GM18873 (cell line): ENCODE results near the gene GOLGA7B.

Experiments
- ATAC-seq: cut with Tn5 transposase; IDR thresholded peaks from one replicate; pipeline ENCODE4 v1.9.1; 2021; ENCODE audit warnings: mild to moderate bottlenecking, moderate library complexity, moderate number of reproducible peaks; ENCODE audit not compliant: unreplicated experiment, low FRiP score

GOLGA7B gene

DNA sequence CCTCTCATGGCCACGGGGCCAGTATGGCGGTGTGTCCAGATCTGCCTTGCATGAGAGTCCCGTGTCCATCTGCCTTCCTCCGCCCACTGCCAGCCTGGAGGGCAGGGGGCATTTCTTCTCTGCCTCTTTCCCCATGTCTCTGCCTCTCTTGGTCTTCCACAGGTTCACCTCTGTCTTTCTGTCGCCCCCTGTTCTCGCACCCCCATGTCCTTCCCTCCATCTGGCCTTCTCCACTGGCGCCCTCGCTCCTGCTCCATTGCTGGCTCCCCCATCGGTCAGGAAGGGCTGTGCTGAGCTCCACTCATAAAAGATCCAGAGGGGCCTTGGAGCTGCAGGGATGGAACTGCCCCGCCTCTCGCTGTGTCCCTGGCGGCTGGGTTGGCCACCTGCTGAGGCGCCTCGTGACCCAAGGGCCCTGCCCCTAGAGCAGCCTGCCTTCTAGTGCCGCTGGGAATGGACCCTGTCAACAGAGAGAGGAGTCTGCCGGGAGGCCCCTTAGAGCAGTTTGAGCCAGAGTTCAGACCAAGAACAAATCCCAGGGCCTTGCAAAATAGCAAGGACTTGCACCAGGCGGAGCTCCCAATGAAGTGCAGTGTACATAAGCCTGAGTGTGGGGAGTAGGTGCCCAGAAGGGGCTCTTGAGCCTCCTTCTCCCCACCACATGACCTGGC lies 42.0 kb downstream of the GOLGA7B start:
- ATAC-seq: no peak

DNA sequence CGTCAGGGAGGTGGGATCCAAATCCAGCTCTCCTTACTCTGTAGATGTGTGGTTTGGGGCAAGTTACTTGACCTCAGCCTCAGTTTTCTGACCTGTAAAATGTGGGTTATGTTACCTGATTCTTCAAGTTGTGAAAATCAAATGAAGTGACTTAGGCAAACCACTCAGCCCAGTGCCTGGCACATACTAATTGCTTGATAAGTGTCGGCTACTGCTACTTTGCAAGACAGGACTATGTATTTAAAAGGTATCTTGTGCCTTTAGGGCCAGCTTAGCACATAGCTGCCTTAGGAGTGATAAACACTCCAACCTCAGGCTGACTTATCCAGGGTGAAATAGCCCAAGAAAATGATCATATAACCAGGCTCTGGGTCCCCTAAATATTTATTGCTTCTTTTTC lies 42.9 kb downstream of the GOLGA7B start:
- no peak for ATAC-seq

DNA sequence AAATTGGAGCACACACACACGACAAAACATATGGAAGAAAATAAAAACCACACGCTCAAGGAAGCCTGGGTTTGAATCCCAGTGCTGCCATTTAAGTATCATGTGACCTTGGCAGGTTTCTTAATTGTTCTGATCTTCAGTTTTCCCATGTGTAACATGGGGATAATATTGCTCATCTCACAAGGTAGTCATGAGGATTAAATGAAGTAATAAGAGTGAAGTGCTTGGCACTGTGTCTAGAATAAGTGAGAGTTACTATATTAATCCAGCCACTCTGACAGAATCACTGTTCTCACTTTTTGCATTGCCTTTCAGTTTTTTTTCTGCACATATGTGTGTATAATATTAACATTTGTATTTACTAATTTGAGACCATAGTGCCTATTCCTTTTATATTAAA lies 43.3 kb downstream of the GOLGA7B start:
- no peak for ATAC-seq

- no peak for ATAC-seq
These were observed 44.4 kb downstream of the GOLGA7B start for GRCh38 chr10:97894092-97894491.

- no peak for ATAC-seq
These were observed 45.4 kb downstream of the GOLGA7B start for GRCh38 chr10:97895084-97895483.

GRCh38 chr10:97895915-97896314 lies 46.3 kb downstream of the GOLGA7B start:
- no peak for ATAC-seq

DNA sequence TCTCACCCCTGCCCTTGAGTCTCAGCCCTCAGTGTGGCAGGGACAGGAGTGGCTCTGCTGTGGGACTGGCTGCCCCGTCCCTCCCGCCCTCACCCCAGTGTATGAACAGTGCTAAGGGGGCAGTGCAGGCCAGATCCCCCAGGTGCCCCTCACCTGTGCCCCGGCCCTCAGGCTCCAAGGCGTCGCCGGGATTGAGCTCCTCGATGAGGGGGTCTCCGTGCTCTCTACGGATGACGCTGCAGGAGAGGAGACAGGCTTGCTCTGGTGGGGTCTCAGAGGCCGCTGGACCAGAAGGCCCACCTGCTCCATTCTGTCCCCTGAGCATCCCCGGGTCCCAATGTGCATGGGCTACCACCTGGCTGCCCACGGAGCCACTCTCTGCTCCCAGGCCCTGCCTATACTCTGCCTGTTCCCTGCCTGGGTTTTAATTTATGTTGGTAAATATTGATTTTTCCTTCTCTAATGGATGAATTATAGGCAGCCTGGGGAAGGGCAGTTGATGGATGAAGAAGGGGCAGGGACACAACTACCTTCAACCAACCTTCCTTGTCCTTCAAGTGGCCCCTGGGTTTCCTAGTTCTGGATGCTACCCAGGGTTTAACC lies 47.2 kb downstream of the GOLGA7B start:
- ATAC-seq: no peak

DNA sequence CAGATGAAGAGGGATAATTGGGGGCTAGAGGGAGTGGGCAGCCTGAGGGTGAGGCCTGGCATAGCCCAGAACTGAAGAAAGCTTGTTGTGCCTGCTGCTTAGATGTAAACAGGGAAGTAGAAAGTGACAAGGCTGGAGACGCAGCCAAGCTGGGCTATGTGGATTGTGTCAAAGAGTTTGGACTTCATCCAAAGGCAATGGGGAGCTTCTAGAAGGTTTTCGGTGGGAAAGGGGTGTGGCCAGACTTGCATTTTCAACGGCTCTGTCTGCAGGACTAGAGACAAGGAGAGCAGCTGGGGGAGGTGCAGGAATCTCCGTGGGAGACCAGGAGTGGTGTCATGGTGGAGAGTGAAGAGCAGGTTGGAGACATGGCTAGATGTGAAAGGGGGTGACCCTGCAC lies 48.8 kb downstream of the GOLGA7B start:
- ATAC-seq: no peak

- ATAC-seq: no peak
These were observed 51.7 kb downstream of the GOLGA7B start for GRCh38 chr10:97901381-97901780.

- ATAC-seq: no peak
These were observed 53.7 kb downstream of the GOLGA7B start for GRCh38 chr10:97903128-97904017.

GRCh38 chr10:97904018-97904381 lies 54.4 kb downstream of the GOLGA7B start:
- ATAC-seq: no peak

DNA sequence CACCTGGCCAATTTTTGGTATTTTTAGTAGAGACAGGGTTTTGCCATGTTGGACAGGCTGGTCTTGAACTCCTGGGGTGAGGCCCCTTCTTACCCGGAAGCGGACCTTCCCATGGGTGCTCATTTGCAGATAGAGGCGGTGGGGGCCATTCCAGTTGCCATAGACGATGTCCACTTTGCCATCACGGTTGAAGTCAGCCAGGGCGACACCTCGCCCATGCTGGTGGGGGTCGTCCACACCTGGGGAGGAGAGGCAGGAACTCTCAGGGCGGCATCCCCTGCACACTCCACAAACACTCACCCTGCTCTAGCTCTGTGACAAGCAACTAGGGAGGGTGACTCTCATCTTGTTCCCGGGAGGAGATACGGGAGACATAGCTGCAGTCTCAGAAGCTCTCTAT lies 54.9 kb downstream of the GOLGA7B start:
- no peak for ATAC-seq

DNA sequence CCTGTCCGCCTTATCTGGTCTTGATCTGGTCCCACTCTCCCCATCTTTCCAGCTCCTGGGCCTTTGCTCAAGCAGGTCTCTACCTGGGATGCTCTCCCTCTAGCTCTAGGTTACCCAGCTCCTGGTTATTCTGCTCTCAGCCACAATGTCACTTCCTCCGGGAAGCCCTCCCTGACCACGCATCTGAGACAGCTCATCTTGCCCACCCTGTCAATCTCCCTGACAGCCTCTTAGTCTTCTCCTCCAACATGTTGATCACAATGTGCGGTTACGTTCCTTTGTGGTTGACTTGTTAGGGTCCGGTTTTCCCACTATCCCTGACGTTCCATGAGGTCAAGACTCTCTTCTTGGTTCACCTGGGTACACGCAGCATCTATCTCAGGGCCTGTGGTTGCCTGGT lies 55.6 kb downstream of the GOLGA7B start:
- ATAC-seq: no peak

- ATAC-seq: no peak
These were observed 57.6 kb downstream of the GOLGA7B start for GRCh38 chr10:97907211-97907610.

- no peak for ATAC-seq
These were observed 58.2 kb downstream of the GOLGA7B start for GRCh38 chr10:97907830-97908229.

- no peak for ATAC-seq
These were observed 61.0 kb downstream of the GOLGA7B start for GRCh38 chr10:97910661-97911060.

GRCh38 chr10:97911217-97911616 lies 61.6 kb downstream of the GOLGA7B start:
- no peak for ATAC-seq

- ATAC-seq: no peak
These were observed 63.5 kb downstream of the GOLGA7B start for GRCh38 chr10:97913193-97913592.

- no peak for ATAC-seq
These were observed 64.0 kb downstream of the GOLGA7B start for GRCh38 chr10:97913614-97914013.

- no peak for ATAC-seq
These were observed 64.7 kb downstream of the GOLGA7B start for GRCh38 chr10:97914171-97914836.

GRCh38 chr10:97914837-97915211 lies 65.2 kb downstream of the GOLGA7B start:
- ATAC-seq: no peak
